K562 (cell line): ENCODE measurements around the gene CISTR. TPM values are rescaled to one million over a fixed set of nuclear protein-coding genes. Genes with fewer than 3 reads are reported as not detected.

ENCODE experiments used
- ATAC-seq: fragments of 200-7000 bp; cut with Tn5 transposase; 3 replicates; pipeline ENCODE4 v1.9.1; 2020; ENCODE audit warnings: moderate library complexity
- BruUV-seq: library from RNA; stranded (reverse); fragments of 400-500 nt; replicated peaks from 2 replicates; lab custom pipeline; 2021; lab: Mats Ljungman, UMichigan
- CTCF ChIA-PET: fragments of 300-600 bp; formaldehyde crosslinking; extraction: SDS; loops from one replicate; lab custom pipeline; 2021; ENCODE audit warnings: low intra/inter-chr PET ratio; lab: Yijun Ruan, JAX
- POLR2A ChIA-PET: fragments of 300-600, 350-650 bp; sonication (Branson Sonifier 250); formaldehyde crosslinking; extraction: SDS; loops from one replicate; lab custom pipeline; 2021; ENCODE audit warnings: antibody characterized with exemption, inconsistent platforms; lab: Yijun Ruan, JAX
- DNase-seq, 4 experiments: peaks; one replicate each; pipeline versions ENCODE4 v3.0.0 to v3.0.0-alpha.2; 2011 to 2018; ENCODE audit warnings: low spot score in 3 of 4, mixed read lengths in 3 of 4; ENCODE audit errors: extremely low read depth in 1 of 4
- FAIRE-seq: peaks from 2 replicates; lab custom pipeline; 2011; peaks lifted over from hg19 to GRCh38; lab: Jason Lieb, UNC
- H2AFZ ChIP-seq: 2 replicates; pipeline ENCODE4 v1.6.0; 2011; ENCODE audit warnings: low read depth, low read length, control low read depth, inconsistent platforms
- H3K27ac ChIP-seq: fragments of 200-600 bp; 3 replicates; pipeline ENCODE4 v1.8.0; 2011; ENCODE audit warnings: low read depth, mild to moderate bottlenecking, control low read depth, inconsistent platforms, low read length, moderate library complexity, mixed read lengths; ENCODE audit errors: extremely low read depth
- H3K27me3 ChIP-seq, 2 experiments: fragments of 300-600 bp in 1 of 2; 2 replicates in 1 of 2; 3 replicates in 1 of 2; pipeline versions ENCODE4 v1.6.0 to v1.8.0; 2011; ENCODE audit warnings: inconsistent platforms in 2 of 2, low read length in 2 of 2, mild to moderate bottlenecking in 1 of 2, mixed read lengths in 1 of 2, moderate library complexity in 1 of 2; ENCODE audit not compliant: control insufficient read depth in 2 of 2, insufficient read depth in 2 of 2
- H3K36me3 ChIP-seq: fragments of 300-600 bp; 3 replicates; pipeline ENCODE4 v1.8.0; 2011; ENCODE audit warnings: mild to moderate bottlenecking, low read length, inconsistent platforms; ENCODE audit not compliant: control insufficient read depth, insufficient read depth
- H3K4me1 ChIP-seq, 2 experiments: fragments of 200-600 bp in 1 of 2; replicated peaks in 1 of 2; 2 replicates in 1 of 2; 3 replicates in 1 of 2; pipeline versions ENCODE4 v1.5.1 to v1.8.0; 2011; ENCODE audit warnings: inconsistent platforms in 2 of 2, low read length in 2 of 2, mild to moderate bottlenecking in 1 of 2, mixed read lengths in 1 of 2, moderate library complexity in 1 of 2; ENCODE audit not compliant: control insufficient read depth in 2 of 2, insufficient read depth in 2 of 2
- H3K4me2 ChIP-seq: 2 replicates; pipeline ENCODE4 v1.6.1; 2011; ENCODE audit warnings: low read length, control low read depth, inconsistent platforms, mixed read lengths; ENCODE audit not compliant: insufficient read depth
- H3K4me3 ChIP-seq: fragments of 200-600 bp; sonication (generic), shearing (Covaris generic); 2 replicates; pipeline ENCODE4 v1.5.1; 2016; ENCODE audit warnings: control low read depth, inconsistent platforms
- H3K79me2 ChIP-seq: fragments of 200-600 bp; 3 replicates; pipeline ENCODE4 v1.8.0; 2011; ENCODE audit warnings: low read length, inconsistent platforms; ENCODE audit not compliant: control insufficient read depth, insufficient read depth
- H3K9ac ChIP-seq, 2 experiments: 2 replicates each; pipeline versions ENCODE4 v1.6.0 to v1.6.1; 2011; ENCODE audit warnings: low read depth in 2 of 2, low read length in 2 of 2, control low read depth in 1 of 2, inconsistent platforms in 1 of 2, mild to moderate bottlenecking in 1 of 2, mixed read lengths in 1 of 2; ENCODE audit not compliant: insufficient read depth in 1 of 2
- H3K9me1 ChIP-seq: one replicate; pipeline ENCODE4 v1.6.0; 2011; ENCODE audit warnings: inconsistent platforms, mild to moderate bottlenecking, low read length, moderate library complexity; ENCODE audit not compliant: control insufficient read depth, insufficient read depth
- H3K9me3 ChIP-seq: replicated peaks from 2 replicates; pipeline ENCODE4 v1.5.1; 2011; ENCODE audit warnings: low read depth, low read length, inconsistent platforms; ENCODE audit not compliant: control insufficient read depth, insufficient read depth
- H4K20me1 ChIP-seq: replicated peaks from 2 replicates; pipeline ENCODE4 v1.6.1; 2011; ENCODE audit warnings: low read length, inconsistent platforms, mixed read lengths; ENCODE audit not compliant: control insufficient read depth, insufficient read depth
- ARID4B ChIP-seq: sonication (generic); formaldehyde crosslinking; IDR thresholded peaks from 2 replicates; pipeline ENCODE4 v1.8.0; 2022; ENCODE audit warnings: mild to moderate bottlenecking, missing genetic modification reagents
- ARNT ChIP-seq, 2 experiments: fragments of 450-650 bp; IDR thresholded peaks; 2 replicates each; pipeline ENCODE4 v1.6.1; 2016; ENCODE audit warnings: mild to moderate bottlenecking in 1 of 2
- CC2D1A ChIP-seq: fragments of 450-650 bp; IDR thresholded peaks from 2 replicates; pipeline ENCODE4 v1.6.1; 2017; ENCODE audit warnings: mild to moderate bottlenecking
- CHCHD3 ChIP-seq: fragments of 250-450 bp; sonication (Bioruptor Pico); IDR thresholded peaks from 2 replicates; pipeline ENCODE4 v2.1.2; 2022; ENCODE audit warnings: mild to moderate bottlenecking
- CREB1 ChIP-seq, 2 experiments: sonication (generic) in 1 of 2; formaldehyde crosslinking in 1 of 2; IDR thresholded peaks; 2 replicates each; pipeline versions ENCODE4 v1.6.1 to v1.8.0; 2012 to 2022; ENCODE audit warnings: inconsistent platforms in 1 of 2, mild to moderate bottlenecking in 1 of 2, missing genetic modification reagents in 1 of 2, moderate library complexity in 1 of 2
- JUN ChIP-seq, 2 experiments: sonication (generic) in 1 of 2; formaldehyde crosslinking in 1 of 2; IDR thresholded peaks; 2 replicates each; pipeline versions ENCODE4 v1.6.1 to v1.8.0; 2012 to 2022; ENCODE audit warnings: borderline replicate concordance in 2 of 2, mild to moderate bottlenecking in 2 of 2, improper control_type of control experiment in 1 of 2, low read depth in 1 of 2, low read length in 1 of 2, missing genetic modification reagents in 1 of 2
- SETDB1 ChIP-seq: IDR thresholded peaks from one replicate; pipeline ENCODE4 v1.6.1; 2012; ENCODE audit warnings: low read length, control low read depth, inconsistent platforms
- ZNF143 ChIP-seq: sonication (generic); formaldehyde crosslinking; IDR thresholded peaks from 2 replicates; pipeline ENCODE4 v1.9.0; 2022; ENCODE audit warnings: mild to moderate bottlenecking, missing genetic modification reagents
- ZNF695 ChIP-seq: fragments of 450-650 bp; formaldehyde crosslinking; IDR thresholded peaks from 2 replicates; pipeline ENCODE4 v1.4.0; 2020; ENCODE audit warnings: mild to moderate bottlenecking, moderate library complexity
- WGBS: fragments of 100-300 bp; shearing (Covaris generic); methylation state at CpG from one replicate; pipeline ENCODE4 v1.1.6; 2016; ENCODE audit warnings: low coverage, mixed read lengths; ENCODE audit not compliant: insufficient coverage; ENCODE audit errors: missing lambda C conversion rate; 5-methylcytosine and 5-hydroxymethylcytosine counted together
- in situ Hi-C: fragments of 300-500 bp; cut with MboI; formaldehyde crosslinking; loops from 4 replicates; pipeline ENCODE4 v1.15.0; 2018; ENCODE audit warnings: inconsistent platforms, mixed read lengths
- intact Hi-C: fragments of 100-400 bp; cut with micrococcal nuclease; formaldehyde crosslinking; loops from 2 replicates; pipeline ENCODE4 v1.14.2; 2022
- polyA plus RNA-seq, 8 experiments: library from polyadenylated mRNA; depleted of rRNA in 4 of 8; stranded (reverse) in 5 of 8; unstranded in 3 of 8; fragments of >200 nt; fragmentation: Nextera tagmentation in 2 of 8; fragmentation: Illumina TruSeq in 1 of 8; extraction: Ambion mirVana in 2 of 8; extraction: Trizol in 1 of 8; gene quantifications; 2 replicates each; pipeline versions ENCODE4 v1.2.1 to v1.2.3, GENCODE V29; 2011 to 2014; ENCODE audit warnings: inconsistent platforms in 1 of 8, missing spikeins in 1 of 8
- total RNA-seq, 7 experiments: library from RNA; depleted of rRNA in 6 of 7; stranded (reverse); fragments of >200 nt in 6 of 7; fragmentation: Illumina TruSeq in 2 of 7; extraction: Trizol in 2 of 7; gene quantifications; 2 replicates each; pipeline versions ENCODE4 v1.2.1 to v1.2.3, GENCODE V29; 2011 to 2021; ENCODE audit warnings: low replicate concordance in 1 of 7
- TF ChIP-seq, protein P1 (sequence below), 2 experiments: IDR thresholded peaks; 2 replicates each; pipeline ENCODE4 v1.6.1; 2011; ENCODE audit warnings: borderline replicate concordance in 1 of 2, control low read depth in 1 of 2, low read depth in 1 of 2, low read length in 1 of 2, mild to moderate bottlenecking in 1 of 2, mixed read lengths in 1 of 2, moderate library complexity in 1 of 2; ENCODE audit not compliant: insufficient read depth in 1 of 2, insufficient read length in 1 of 2, poor library complexity in 1 of 2, severe bottlenecking in 1 of 2; ENCODE audit errors: extremely low read depth in 1 of 2

CISTR gene
- total and polyA plus RNA-seq, 9 of the 15 experiments (the other 6 are each of a cell fraction or from before 2014, with no cell fraction given): not detected

- TF ChIP-seq ZNF695 (CRISPR knock-in tag) (no peak), CC2D1A (peak; percentile 87)
Measured at GRCh38 chr12:53701518-53702264, 50.1 kb downstream of the CISTR start (continued).

DNA sequence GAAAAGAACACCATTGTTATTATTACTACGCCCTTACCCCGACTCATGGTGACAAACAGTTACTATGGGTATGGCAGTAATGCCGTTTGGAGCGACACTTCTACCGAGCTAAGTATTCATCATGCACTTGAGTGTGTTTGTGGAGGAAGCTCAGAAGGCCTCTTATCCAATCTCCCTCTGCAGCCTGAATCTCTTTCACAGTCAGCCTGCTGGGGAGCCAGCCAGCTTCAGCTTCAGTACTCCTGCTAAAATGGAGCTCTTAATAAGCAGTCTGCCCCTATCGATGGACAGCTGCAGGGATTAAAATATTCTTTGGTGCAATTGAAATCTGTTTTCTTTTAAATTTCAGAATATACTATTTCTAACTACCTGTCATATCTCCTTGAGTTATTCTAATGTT lies 51.2 kb downstream of the CISTR start:
- DNase-seq: no peak
- Histone ChIP-seq H4K20me1 (peaks cover 5% of the 10 kb centered on the region; the same call in 1 of the 2 replicates), H3K4me2 (no peak overlapping the region), H3K27ac (no peak overlapping the region), H3K9ac (no peak overlapping the region), H3K79me2 (no peaks in the 10 kb centered on the region), H3K36me3 (no peaks in the 10 kb centered on the region), H3K27me3 (peaks cover 50 to 52% of the 10 kb centered on the region in 2 experiments), H3K4me3 (no peak overlapping the region), H3K4me1 (peaks cover 0 to under 1% of the 10 kb centered on the region in 2 experiments; a peak in 1 of 5 replicates), H3K9me3 (no peaks in the 10 kb centered on the region), H2AFZ (no peak overlapping the region), H3K9me1 (no peaks in the 10 kb centered on the region)
- no peak for ATAC-seq
- in situ Hi-C loops (loop anchor here (5.0 kb wide), 1 partner anchor 42 kb away; no protein-coding TSS in a partner anchor), intact Hi-C loops (no loop called here)
- FAIRE-seq: no peak
- POLR2A ChIA-PET: interaction anchor here (0.6 to 1.4 kb wide), 3 partner anchors 43 to 232 kb away, joined by 3 to 4 read pairs (median 4); no protein-coding TSS in a partner anchor
- no TSS peak for BruUV-seq
- 1% methylated on average over 6 of the region's 6 CpGs for WGBS
- CTCF ChIA-PET: interaction anchor here (0.6 to 9.5 kb wide), 3 partner anchors 18 to 369 kb away, joined by 3 to 252 read pairs (median 4); no protein-coding TSS in a partner anchor
- TF ChIP-seq ARNT (IDR thresholded peaks at IDR 0.05) (no peak), ARID4B (CRISPR knock-in tag) (no peak), CHCHD3 (no peak), SETDB1 (no peak), CREB1 (IDR thresholded peaks at IDR 0.05) (no peak), CREB1 (CRISPR knock-in tag; IDR thresholded peaks at IDR 0.05) (no peak), ZNF143 (CRISPR knock-in tag) (no peak), JUN (IDR thresholded peaks at IDR 0.05; ENCODE audit: borderline replicate concordance, low read depth, low read length) (no peak), JUN (CRISPR knock-in tag; IDR thresholded peaks at IDR 0.05; ENCODE audit: borderline replicate concordance) (no peak)
- TF ChIP-seq, protein P1, sequence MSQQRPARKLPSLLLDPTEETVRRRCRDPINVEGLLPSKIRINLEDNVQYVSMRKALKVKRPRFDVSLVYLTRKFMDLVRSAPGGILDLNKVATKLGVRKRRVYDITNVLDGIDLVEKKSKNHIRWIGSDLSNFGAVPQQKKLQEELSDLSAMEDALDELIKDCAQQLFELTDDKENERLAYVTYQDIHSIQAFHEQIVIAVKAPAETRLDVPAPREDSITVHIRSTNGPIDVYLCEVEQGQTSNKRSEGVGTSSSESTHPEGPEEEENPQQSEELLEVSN (IDR thresholded peaks at IDR 0.05; ENCODE audit: borderline replicate concordance in 1 of 2, extremely low read depth in 1 of 2, insufficient read depth in 1 of 2, insufficient read length in 1 of 2, low read depth in 1 of 2, low read length in 1 of 2, poor library complexity in 1 of 2, severe bottlenecking in 1 of 2): no peak
